Glutamatergic neuron (in vitro differentiated cells): ENCODE data around the gene EVC. TPM values are rescaled to one million over a fixed set of nuclear protein-coding genes. Genes with fewer than 3 reads are reported as not detected.

Experiments
- DNase-seq: peaks from one replicate; pipeline ENCODE4 v3.0.0; 2022
- H3K27ac Mint-ChIP-seq: one replicate; pipeline ENCODE4 v1.8.0; 2020; ENCODE audit warnings: mild to moderate bottlenecking, mixed read lengths, inconsistent platforms; ENCODE audit not compliant: unreplicated experiment
- H3K27me3 Mint-ChIP-seq: one replicate; pipeline ENCODE4 v1.8.0; 2020; ENCODE audit warnings: mild to moderate bottlenecking, moderate library complexity, mixed read lengths, inconsistent platforms; ENCODE audit not compliant: unreplicated experiment
- H3K36me3 Mint-ChIP-seq: one replicate; pipeline ENCODE4 v1.8.0; 2020; ENCODE audit warnings: mild to moderate bottlenecking, mixed read lengths, inconsistent platforms; ENCODE audit not compliant: unreplicated experiment
- H3K4me1 Mint-ChIP-seq: one replicate; pipeline ENCODE4 v1.8.0; 2020; ENCODE audit warnings: mild to moderate bottlenecking, low read depth, mixed read lengths, inconsistent platforms; ENCODE audit not compliant: unreplicated experiment
- H3K4me3 Mint-ChIP-seq: one replicate; pipeline ENCODE4 v1.8.0; 2020; ENCODE audit warnings: mild to moderate bottlenecking, mixed read lengths, inconsistent platforms; ENCODE audit not compliant: unreplicated experiment
- H3K9me3 Mint-ChIP-seq: one replicate; pipeline ENCODE4 v1.8.0; 2020; ENCODE audit warnings: mild to moderate bottlenecking, moderate library complexity, mixed read lengths, inconsistent platforms; ENCODE audit not compliant: unreplicated experiment
- total RNA-seq: library from RNA; stranded (reverse); fragmentation: NEBNext Ultra II Directional; extraction: Animal tissue kit (Norgen Biotek cat#: 25700); gene quantifications from one replicate; pipeline ENCODE4 v1.2.1, GENCODE V29; 2021; ENCODE audit not compliant: unreplicated experiment
- TF ChIP-seq, protein P1 (sequence below): fragments of 200-600 bp; sonication (generic); IDR thresholded peaks from one replicate; pipeline ENCODE4 v1.5.0; 2021; ENCODE audit not compliant: partially characterized antibody, unreplicated experiment

EVC gene
- total RNA-seq, 1 donor from 2014 or later, result 6.7 TPM

DNA sequence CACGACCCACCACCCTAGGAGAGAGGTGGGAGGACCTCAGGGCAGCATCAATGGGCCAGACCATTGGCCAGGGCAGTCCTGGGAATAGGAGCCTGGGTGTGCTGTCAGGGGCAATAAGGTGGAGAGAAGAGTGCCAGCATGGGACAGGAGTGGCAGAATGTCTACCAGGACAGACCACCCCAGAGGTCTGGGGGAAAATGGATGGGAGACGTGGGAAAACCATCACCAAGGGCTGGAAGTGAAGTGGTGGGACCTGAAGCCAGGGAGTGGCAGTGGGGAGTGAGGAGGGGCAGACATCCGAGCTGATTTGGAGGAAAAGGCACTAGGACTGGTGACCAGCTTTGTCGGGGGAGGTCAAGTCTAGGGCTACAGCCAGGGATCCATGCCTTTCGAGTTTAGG, 3.6 kb upstream of the EVC start:
- Mint-ChIP-seq H3K9me3 (peaks cover 19% of the 10 kb centered on the region), H3K27me3 (peaks cover 5% of the 10 kb centered on the region), H3K4me1 (peaks cover 7% of the 10 kb centered on the region), H3K36me3 (peaks cover 20% of the 10 kb centered on the region), H3K4me3 (peak overlapping the region; percentile 80), H3K27ac (no peak overlapping the region)
- DNase-seq, result no peak
- TF ChIP-seq, protein P1, sequence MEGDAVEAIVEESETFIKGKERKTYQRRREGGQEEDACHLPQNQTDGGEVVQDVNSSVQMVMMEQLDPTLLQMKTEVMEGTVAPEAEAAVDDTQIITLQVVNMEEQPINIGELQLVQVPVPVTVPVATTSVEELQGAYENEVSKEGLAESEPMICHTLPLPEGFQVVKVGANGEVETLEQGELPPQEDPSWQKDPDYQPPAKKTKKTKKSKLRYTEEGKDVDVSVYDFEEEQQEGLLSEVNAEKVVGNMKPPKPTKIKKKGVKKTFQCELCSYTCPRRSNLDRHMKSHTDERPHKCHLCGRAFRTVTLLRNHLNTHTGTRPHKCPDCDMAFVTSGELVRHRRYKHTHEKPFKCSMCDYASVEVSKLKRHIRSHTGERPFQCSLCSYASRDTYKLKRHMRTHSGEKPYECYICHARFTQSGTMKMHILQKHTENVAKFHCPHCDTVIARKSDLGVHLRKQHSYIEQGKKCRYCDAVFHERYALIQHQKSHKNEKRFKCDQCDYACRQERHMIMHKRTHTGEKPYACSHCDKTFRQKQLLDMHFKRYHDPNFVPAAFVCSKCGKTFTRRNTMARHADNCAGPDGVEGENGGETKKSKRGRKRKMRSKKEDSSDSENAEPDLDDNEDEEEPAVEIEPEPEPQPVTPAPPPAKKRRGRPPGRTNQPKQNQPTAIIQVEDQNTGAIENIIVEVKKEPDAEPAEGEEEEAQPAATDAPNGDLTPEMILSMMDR, result no peak

DNA sequence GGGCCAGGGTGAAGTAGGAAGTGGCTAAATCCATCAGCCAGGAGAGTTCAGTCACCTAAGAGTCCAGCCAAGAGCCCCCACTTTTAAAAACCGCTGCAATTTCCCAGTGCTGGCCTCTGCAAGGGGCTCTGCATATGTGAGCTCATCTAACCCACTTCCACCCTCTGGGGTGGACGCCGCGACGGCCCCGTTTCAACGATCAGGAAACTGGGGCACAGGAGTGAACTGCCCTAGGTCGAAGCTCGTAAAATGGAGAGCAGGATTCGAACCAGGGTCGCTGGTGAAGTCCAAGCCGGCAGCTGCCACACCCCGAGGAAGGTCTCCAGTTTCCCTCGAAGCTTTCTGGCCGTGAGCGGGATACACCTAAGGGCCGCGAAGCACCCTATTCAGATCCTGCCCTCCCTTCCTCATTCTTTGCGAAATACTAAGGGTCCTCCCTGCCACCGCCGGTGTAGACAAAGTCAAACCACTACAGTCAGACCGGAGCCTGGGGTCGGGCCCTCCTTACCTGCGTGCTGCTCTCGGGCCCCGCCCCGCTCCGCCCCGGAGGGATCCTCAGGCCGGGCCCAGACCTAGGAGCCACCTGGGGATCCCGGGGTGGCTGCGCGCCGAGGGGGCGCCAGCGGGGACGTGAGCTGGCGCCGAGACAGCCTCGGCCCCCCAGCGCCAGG, 3.1 kb upstream of the EVC start:
- TF ChIP-seq, protein P1, result no peak
- no peak for DNase-seq
- Mint-ChIP-seq H3K4me1 (peaks cover 7% of the 10 kb centered on the region), H3K9me3 (peaks cover 19% of the 10 kb centered on the region), H3K27ac (no peak overlapping the region), H3K4me3 (peak overlapping the region; percentile 80), H3K36me3 (peaks cover 15% of the 10 kb centered on the region), H3K27me3 (peaks cover 9% of the 10 kb centered on the region)

DNA sequence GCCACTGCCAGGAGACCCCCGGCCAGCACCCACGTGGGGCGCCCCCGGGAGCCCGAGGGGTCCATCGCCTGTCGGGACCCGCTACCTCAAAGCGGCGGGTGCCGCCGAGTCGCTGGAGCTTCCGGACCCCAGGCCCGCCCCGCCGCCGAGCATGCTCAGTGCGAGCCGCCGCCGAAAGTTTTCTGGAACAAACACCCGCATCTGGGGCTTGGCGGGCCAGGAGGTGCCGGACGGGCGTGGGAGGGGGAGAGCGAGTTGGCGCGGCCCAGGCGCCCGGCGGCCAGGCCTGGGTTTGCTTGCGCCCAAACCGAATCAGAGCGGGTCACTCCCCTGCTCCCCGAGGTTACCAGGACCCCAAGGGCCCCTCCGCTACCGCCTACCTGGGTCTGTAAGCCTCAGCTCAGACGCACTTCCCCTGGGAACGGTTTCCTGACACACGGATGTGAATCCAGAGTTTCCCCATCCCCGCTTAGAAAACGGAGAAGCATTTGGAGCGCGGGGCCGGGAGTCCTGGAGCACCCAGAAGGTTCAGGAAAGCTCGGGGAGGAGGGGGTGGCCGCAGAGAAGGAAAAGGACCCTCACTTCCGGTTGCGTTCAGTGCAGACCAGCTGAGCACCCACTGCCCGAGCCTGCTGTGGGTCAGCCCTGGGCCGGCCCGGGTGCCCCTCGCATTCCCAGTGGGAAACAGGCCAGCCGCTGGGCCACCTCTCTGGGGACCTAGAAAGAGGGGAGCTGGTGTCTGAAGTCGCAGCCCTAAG, 2.4 kb upstream of the EVC start, which contains the start of gene EVC2:
TSS of gene EVC2 (minus strand) at position 111 of the 758 bp plus-strand sequence. CDS start at position 65, 46 bp downstream.
- H3K27ac Mint-ChIP-seq, result no peak within 1 kb of the TSS
- TF ChIP-seq, protein P1, result no peak
- H3K27me3 Mint-ChIP-seq, result peaks cover 9% of the 10 kb centered on the region
- H3K9me3 Mint-ChIP-seq, result peaks cover 18% of the 10 kb centered on the region
- peaks cover 7% of the 10 kb centered on the region for H3K4me1 Mint-ChIP-seq
- peaks cover 12% of the 10 kb centered on the region for H3K36me3 Mint-ChIP-seq
- H3K4me3 Mint-ChIP-seq, result peak within 1 kb of the TSS; percentile 80
- DNase-seq, result peak; percentile 65

DNA sequence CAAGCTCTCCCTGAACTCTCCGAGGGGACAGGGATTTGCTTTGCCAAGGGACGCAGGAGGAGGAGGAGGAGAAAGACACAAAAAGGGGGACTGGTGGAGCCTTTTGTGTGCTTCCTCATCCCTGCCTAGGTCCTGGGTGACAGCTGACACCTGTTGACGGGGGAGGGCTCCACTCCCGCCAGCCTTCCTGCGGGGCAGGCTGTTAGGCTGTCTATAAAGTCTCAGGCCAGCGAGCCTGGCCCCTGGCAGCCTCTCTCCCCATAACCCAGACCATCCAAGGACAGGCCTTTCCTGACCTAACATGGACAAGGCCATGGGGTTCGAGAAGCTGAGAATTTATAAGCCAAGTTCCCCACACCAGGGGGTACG, 1.8 kb upstream of the EVC start:
- peaks cover 13% of the 10 kb centered on the region for H3K9me3 Mint-ChIP-seq
- DNase-seq, result no peak
- peaks cover 9% of the 10 kb centered on the region for H3K27me3 Mint-ChIP-seq
- TF ChIP-seq, protein P1, result no peak
- peaks cover 7% of the 10 kb centered on the region for H3K4me1 Mint-ChIP-seq
- no peak overlapping the region for H3K4me3 Mint-ChIP-seq
- peaks cover 6% of the 10 kb centered on the region for H3K36me3 Mint-ChIP-seq
- no peak overlapping the region for H3K27ac Mint-ChIP-seq
